Measurements from ENCODE around the gene PLXNA3.

DNA sequence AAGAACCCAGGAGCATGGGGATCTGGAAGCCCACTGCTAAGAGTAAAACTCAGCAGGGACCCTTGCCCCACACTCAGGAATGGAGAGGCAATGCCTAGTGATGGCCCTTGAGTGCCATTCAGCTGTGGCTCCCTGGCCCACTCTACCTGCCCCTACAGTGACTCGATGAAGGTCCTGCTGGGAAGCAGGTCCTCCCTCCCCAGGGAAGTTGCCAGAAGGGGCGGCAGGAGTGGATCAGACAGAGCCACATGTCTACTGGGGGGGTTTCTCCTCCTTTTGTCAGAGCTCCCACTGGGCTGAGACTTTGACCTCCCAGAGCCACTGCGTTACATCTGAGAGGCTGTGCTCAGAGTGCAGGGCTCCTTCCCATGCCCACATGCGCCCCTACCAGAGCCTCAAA, 31.1 kb downstream of the PLXNA3 start:
- TF ChIP-seq, protein P1, sequence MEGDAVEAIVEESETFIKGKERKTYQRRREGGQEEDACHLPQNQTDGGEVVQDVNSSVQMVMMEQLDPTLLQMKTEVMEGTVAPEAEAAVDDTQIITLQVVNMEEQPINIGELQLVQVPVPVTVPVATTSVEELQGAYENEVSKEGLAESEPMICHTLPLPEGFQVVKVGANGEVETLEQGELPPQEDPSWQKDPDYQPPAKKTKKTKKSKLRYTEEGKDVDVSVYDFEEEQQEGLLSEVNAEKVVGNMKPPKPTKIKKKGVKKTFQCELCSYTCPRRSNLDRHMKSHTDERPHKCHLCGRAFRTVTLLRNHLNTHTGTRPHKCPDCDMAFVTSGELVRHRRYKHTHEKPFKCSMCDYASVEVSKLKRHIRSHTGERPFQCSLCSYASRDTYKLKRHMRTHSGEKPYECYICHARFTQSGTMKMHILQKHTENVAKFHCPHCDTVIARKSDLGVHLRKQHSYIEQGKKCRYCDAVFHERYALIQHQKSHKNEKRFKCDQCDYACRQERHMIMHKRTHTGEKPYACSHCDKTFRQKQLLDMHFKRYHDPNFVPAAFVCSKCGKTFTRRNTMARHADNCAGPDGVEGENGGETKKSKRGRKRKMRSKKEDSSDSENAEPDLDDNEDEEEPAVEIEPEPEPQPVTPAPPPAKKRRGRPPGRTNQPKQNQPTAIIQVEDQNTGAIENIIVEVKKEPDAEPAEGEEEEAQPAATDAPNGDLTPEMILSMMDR (IDR thresholded peaks at IDR 0.05): no peak
- TF ChIP-seq ZFX (IDR thresholded peaks at IDR 0.05; ENCODE audit: borderline replicate concordance): no peak

All from 22Rv1 (cell line).